A673 (cell line): ENCODE results near the gene SUMF2.

Experiments
- CTCF ChIP-seq: fragments of 300-800, 200-600 bp; sonication (generic); conservative IDR thresholded peaks from 2 replicates; pipeline ENCODE4 v1.5.1; 2017; ENCODE audit warnings: low read depth, mild to moderate bottlenecking, antibody characterized with exemption, low read length, moderate library complexity, mixed read lengths
- EZH2 ChIP-seq: fragments of 200-600 bp; sonication (generic); IDR thresholded peaks from 2 replicates; pipeline ENCODE4 v1.6.1; 2017; ENCODE audit warnings: borderline replicate concordance, low read depth, mild to moderate bottlenecking, mixed read lengths, antibody characterized with exemption, low read length; ENCODE audit not compliant: poor library complexity, severe bottlenecking

DNA sequence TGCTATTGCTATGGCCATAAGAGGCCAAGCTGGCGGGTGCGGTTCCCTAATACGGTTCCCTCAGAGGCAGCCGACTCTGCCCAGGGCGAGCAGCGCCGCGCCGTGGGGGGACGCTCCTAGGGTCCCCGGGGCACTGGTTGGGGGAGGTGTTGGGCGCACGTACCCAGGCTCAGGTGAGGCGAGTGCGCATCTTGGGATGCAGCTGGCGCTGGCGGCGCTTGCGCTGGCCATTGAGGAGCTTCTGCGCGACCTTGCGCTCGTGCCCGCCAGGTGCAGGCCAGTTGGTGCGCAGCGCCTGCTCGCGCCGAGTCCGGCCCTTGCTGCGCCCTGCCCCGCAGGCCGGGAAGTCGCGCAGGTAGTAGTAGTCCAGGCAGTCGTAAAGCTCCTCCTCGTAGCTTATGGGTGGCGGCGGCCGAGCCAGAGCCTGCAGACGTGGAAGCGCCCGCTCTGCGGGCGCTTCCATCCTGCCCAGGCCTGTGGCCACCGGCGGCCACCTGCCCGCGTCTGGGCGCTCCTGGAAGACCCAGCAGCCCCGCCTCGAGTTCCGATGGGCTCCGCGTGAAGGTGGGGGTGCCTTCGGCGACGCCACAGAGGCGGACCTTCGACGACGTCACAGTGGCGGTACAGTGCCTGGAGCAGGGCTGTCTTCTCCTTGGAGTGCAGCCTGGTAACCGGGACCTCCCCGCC is 51.9 kb downstream of the SUMF2 start, which contains the start of gene NUPR2:
- TF ChIP-seq CTCF = no peak
- no peak for TF ChIP-seq EZH2
